HG02763 (cell line): ENCODE data around the gene HCN4.
"Not testable (repeated sequence)": the region's sequence is repeated elsewhere in the genome, so short reads cannot be mapped to it uniquely, and the experiment has no call there.

Experiments used
- ATAC-seq: cut with Tn5 transposase; IDR thresholded peaks from one replicate; pipeline ENCODE4 v1.9.1; 2021; ENCODE audit warnings: mild to moderate bottlenecking, moderate library complexity; ENCODE audit not compliant: unreplicated experiment

Gene HCN4

DNA sequence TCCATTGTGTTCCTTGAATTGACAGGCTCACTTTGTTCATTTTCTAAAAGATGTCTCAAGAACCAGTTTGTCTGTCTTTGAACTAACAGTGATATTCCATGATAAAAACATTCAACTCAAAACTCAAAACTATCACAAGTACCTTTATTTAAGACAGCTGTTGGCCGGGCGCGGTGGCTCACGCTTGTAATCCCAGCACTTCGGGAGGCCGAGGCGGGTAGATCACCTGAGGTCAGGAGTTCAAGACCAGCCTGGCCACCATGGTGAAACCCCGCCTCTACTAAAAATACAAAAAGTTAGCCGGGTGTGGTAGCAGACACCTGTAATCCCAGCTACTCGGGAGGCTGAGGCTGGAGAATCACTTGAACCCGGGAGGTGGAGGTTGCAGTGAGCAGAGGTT lies 68.5 kb downstream of the HCN4 start:
- not testable (repeated sequence) for ATAC-seq

DNA sequence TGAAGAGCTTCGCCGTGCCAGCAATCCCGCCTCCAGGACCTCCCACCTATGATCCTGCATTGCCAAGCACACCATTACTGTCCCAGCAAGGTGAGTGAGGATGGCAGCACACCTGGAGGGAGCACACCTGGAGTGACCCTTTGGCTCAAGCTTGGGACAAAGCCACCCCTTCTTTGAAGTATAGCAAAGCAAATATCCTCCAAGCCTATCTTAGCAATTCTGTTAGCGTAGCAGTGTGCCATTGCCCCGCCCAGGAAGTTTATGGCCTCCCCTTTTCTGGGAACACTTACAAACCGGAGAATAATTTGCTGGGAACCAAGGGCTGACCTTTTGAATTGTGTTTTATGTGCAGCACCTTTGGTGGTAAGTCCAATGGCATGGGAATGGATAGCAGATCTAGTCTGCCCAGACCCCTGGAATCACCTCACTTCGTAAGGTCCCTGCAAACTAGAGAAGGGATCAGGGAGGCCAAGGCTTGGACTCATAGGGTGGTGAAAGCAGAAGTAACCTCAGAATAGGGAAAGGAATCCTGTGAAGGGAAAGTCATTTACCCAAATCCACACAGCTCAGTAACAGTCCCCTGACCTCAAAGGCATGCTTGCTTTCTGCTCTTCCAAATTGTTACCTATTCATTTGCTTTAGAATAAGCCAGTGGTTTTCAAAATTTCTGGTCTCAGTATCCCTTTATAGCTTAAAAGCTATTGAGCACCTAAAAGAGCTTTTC lies 70.1 kb downstream of the HCN4 start:
- ATAC-seq, result no peak

DNA sequence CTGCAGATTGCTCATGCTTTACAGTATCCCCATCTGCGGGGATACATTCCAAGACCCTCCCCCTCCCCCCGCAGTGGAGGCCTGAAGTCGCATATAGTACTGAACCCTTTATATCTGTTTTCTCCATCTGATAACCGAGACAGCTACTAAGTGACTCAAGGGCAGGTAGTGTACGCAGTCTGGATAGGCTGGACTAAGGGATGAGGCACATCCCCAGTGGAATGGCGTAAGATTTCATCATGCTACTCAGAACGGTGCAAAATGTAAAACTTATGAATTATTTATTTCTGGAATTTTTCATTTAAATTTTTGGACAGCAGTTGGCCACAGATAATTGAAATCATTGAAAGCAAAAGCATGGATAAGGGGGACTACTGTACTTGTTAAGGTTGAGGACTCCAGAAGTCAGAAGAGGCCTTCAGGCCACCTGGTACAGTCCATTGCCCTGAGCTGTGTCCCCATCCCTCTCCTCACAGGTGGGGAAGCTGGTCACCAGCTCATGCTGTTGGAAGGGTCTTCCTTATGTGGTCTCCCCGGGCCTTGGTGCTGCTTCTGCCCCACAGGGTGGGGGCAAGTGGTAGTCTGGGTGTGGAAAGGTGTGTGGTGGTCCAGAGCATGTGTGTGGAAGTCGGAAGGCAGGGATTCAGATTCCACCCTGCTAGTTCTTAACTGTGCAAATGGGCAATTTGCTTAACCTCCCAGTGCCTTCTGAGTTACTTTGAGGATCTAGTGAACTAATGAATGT lies 72.0 kb downstream of the HCN4 start:
- no peak for ATAC-seq

GRCh38 chr15:73295630-73296286 lies 73.0 kb downstream of the HCN4 start:
- no peak for ATAC-seq

DNA sequence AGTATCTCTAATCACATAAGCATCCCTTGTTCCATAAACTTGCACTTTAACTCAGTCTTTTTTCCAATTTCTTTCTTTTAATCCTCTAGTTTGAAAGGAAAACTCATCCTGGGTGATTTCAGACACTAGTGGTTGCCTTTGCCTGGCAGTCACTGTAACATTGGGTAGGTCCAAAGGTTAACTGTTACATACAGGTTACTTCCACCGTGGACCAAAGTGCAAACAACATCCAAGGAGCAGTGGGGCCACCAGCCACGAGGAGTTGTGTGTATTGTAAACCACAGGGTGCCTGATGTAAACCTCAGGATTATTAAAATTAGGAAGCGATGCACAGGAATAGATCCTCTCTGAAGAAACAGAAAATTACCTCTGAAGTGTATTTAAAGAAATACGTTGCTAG lies 75.0 kb downstream of the HCN4 start:
- no peak for ATAC-seq

GRCh38 chr15:73291441-73291840 lies 77.3 kb downstream of the HCN4 start:
- ATAC-seq, result no peak

DNA sequence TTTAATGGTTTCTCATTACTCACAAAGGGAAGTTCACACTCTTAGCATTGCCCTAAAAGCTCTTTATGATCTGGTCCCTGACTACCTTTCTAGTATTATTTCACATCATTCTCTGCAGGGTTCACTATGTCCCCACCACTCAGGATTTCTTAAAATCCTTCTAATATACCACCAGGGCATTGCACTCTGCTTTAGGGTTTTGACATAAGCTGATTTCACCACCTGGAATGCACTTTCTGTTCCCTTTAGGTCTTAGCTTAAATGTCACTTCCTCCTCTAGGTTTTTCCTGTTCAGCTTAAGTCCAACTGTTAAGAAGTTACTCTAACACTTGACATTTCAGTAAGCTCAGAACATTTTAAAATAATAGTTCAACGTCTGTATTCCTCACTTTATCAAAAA lies 81.7 kb downstream of the HCN4 start:
- no peak for ATAC-seq

- no peak for ATAC-seq
Measured at GRCh38 chr15:73286311-73286710, 82.4 kb downstream of the HCN4 start.

DNA sequence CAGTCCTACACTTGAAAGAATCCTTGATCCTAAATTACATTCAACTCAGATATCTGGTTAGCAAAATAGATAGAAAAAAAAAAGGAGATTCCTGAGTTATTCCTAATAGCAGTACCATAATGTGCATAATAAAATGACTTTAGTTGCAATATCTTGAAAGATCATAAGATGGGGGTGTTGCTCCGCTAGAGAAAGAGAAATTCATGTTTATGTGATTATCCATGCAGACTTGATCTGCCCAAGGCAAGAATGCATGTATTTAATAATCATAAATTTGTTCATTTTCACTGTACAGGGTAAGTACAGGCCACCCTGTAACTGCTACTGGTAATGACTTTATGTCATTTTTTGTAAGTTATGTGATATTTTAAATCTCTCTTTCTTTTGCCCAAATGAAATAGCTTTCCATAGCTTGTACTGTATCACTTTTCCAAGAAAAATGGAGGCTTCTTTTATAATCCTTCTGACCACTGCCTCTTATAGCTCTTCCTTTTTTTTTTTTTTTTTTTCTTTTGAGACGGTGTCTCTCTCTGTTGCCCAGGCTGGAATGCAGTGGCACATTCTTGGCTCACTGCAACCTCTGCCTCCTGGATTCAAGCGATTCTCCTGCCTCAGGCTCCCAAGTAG lies 84.6 kb downstream of the HCN4 start:
- ATAC-seq, result no peak

GRCh38 chr15:73283366-73283962 lies 85.3 kb downstream of the HCN4 start:
- ATAC-seq, result no peak

- no peak for ATAC-seq
Measured at GRCh38 chr15:73282567-73283365, 86.0 kb downstream of the HCN4 start.

- ATAC-seq, result no peak
Measured at GRCh38 chr15:73275862-73276261, 92.9 kb downstream of the HCN4 start.

DNA sequence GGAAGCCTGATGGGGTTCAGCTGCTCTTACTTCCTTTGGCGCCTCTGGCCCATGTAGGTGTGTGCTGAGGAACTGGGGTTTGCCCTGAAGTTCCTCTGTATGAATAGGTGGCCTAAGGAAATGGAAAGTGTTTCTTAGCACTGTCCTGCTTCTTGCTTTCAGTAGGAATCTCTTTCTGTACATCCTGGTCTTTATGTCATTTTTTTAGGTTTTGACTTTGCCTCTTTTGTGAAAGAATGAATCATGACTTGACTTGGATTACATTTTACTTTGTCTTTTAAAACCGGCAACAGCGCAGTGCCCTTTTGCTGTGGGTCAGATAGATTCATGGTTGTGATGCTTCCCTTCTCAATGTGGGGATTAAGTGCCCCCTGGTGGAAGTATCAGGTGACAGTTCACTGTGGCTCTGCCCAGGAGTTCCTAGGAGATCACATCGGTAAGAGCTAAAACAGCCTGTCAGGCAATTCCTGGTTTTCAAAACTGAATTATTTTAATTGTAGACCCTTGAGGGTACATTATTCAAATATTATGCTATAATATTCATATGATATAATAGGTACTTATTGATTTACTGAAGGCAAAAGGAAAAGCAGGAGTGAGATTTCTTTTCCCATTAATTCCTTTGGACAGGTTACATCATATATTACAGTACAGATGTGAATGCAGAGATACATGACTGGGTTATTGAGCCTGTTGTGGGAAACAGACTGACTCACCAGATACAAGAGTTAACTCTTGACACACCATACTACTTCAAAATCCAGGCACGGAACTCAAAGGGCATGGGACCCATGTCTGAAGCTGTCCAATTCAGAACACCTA lies 95.4 kb downstream of the HCN4 start:
- ATAC-seq, result no peak

- ATAC-seq, result no peak
Measured at GRCh38 chr15:73270366-73271097, 98.2 kb downstream of the HCN4 start.
